ENCODE measurements around the gene MBNL1.

GRCh38 chr3:152261329-152261728 is 7.4 kb upstream of the MBNL1 start:
- TF ChIP-seq, protein P1, sequence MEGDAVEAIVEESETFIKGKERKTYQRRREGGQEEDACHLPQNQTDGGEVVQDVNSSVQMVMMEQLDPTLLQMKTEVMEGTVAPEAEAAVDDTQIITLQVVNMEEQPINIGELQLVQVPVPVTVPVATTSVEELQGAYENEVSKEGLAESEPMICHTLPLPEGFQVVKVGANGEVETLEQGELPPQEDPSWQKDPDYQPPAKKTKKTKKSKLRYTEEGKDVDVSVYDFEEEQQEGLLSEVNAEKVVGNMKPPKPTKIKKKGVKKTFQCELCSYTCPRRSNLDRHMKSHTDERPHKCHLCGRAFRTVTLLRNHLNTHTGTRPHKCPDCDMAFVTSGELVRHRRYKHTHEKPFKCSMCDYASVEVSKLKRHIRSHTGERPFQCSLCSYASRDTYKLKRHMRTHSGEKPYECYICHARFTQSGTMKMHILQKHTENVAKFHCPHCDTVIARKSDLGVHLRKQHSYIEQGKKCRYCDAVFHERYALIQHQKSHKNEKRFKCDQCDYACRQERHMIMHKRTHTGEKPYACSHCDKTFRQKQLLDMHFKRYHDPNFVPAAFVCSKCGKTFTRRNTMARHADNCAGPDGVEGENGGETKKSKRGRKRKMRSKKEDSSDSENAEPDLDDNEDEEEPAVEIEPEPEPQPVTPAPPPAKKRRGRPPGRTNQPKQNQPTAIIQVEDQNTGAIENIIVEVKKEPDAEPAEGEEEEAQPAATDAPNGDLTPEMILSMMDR (conservative IDR thresholded peaks at IDR 0.05 in 1 of 2, IDR thresholded peaks at IDR 0.05 in 1 of 2; ENCODE audit: extremely low read depth in 1 of 2, insufficient read depth in 1 of 2, low read depth in 1 of 2, low read length in 2 of 2), result no peak
- TF ChIP-seq EZH2 (IDR thresholded peaks at IDR 0.05; ENCODE audit: borderline replicate concordance, low read length), result no peak

Data from mammary epithelial cell (primary cell).